Smooth muscle cell of the coronary artery (primary cell): ENCODE measurements around the gene WDR82. TPM values are rescaled to one million over a fixed set of nuclear protein-coding genes. Genes with fewer than 3 reads are reported as not detected.

Experiments used
- total RNA-seq: library from RNA; depleted of rRNA; stranded (reverse); fragments of >200 nt; gene quantifications from 2 replicates; pipeline ENCODE4 v1.2.3, GENCODE V29; 2014; ENCODE audit warnings: low replicate concordance

Gene WDR82, protein sequence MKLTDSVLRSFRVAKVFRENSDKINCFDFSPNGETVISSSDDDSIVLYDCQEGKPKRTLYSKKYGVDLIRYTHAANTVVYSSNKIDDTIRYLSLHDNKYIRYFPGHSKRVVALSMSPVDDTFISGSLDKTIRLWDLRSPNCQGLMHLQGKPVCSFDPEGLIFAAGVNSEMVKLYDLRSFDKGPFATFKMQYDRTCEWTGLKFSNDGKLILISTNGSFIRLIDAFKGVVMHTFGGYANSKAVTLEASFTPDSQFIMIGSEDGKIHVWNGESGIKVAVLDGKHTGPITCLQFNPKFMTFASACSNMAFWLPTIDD
- 53.6 and 73.3 TPM in 2 replicates for total RNA-seq

DNA sequence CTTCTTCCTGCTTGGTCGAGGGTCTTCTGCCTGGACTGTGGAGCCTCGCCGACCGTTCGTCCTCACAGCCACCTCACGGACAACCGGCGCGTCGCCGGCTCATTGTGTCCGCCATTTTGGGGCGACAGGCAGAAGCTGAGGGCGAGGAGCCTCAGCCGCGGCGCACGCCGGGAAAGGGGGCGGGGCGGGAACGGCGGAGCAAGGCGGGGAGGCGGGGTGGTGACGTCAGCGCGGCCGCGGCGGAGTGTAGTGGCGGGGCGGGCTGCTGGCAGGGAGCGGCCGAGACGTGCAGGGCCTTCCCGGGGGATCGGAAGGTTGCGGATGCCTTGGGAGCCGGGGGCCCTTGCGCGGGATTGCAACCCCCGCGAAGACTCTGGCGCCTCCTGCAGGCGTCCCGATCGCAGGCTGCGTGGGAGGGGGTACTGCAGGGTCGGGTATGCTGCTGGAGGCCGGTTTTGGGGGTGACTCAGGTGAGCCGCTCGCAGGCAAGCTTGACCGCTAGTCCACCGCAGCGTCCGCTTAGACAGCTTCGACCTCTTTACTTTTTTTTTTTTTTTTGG, at the start of gene WDR82:
WDR82 (minus strand) TSS at position 140 of the 560 bp plus-strand sequence. CDS start 288 bp downstream, outside the sequence.

DNA sequence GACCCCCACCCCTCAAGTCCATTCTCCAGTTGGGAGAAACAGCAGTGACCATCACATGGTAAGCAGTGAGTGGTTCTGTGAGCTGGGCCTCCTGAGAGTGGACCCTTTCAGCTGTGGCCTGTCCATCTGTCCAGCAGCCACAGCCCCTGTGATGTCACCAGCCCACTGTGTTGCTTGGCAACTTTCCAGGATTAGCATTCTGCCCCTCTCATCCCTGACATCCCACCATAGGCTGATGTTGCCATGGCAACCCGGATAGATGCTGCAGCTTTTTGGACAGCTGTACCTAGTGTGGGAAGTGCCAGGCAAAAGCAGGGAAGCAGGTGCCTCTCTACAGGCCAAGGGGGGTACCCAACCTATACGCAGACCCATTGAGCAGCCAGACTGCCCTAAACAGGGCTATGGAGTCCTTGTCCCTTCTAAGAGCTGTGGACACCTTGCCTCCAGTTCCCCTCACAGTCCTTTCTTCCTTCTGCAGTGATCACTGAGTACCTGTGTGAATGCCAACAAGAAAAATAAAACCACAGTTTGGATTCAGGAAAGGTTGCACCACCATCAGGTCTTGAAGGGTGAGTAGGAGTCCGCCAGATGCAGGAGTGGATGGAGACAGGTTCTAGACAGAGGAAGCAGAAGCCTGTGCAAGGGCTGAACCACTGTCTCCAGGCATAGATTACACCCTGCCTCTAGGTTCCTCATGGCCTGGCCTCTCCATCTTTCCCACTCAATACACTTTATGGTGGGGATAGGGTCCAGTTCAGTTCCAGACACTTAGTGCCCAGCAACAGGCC, 37.7 kb upstream of the WDR82 start, which contains the start of gene DNAH1:
DNAH1 (plus strand) TSS at position 343 of the 788 bp plus-strand sequence. CDS start 6,124 bp downstream, outside the sequence.

DNA sequence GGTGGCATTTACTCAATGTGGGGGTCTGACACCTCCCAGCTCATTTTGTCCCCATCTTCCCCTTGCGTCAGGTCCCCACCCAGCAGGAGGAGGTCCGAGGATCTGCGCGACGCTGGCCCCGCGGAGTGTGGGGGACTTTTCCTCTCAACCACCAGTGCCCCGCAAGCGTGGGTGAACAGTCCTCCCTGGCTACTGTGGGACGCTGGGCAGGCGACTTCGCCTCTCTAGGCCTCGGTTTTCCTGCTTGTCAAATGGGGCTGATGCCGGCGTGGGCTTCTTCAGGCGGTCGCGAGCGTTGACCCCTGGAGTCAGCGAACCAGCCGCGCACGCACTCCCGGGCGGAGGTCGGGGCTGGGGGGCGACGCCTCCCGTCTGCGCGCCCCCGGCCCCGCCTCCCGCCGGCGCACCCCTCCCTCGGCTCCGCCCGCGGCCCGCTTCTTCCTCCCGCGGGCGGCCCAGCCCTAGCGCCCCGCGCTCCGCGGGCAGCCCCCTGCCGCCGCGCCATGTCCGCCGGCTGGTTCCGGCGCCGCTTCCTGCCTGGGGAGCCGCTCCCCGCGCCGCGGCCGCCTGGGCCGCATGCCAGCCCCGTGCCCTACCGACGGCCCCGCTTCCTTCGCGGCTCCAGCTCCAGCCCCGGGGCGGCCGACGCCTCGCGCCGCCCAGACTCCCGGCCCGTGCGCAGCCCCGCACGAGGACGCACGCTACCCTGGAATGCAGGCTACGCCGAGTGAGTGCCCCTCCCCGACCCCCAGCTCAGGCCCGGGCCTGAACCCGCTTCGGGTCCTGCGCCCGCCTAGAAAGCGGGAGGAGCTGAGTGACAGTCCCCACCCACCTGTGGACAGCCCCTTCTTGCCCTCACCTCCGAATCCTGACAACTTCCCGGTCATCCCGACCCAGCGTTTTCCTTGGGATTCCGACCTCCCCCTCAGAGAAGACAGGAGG, 32.9 kb downstream of the WDR82 start, which contains the start of gene PPM1M:
PPM1M (plus strand) TSS at position 438 of the 942 bp plus-strand sequence; CDS start at position 504, 66 bp downstream.

DNA sequence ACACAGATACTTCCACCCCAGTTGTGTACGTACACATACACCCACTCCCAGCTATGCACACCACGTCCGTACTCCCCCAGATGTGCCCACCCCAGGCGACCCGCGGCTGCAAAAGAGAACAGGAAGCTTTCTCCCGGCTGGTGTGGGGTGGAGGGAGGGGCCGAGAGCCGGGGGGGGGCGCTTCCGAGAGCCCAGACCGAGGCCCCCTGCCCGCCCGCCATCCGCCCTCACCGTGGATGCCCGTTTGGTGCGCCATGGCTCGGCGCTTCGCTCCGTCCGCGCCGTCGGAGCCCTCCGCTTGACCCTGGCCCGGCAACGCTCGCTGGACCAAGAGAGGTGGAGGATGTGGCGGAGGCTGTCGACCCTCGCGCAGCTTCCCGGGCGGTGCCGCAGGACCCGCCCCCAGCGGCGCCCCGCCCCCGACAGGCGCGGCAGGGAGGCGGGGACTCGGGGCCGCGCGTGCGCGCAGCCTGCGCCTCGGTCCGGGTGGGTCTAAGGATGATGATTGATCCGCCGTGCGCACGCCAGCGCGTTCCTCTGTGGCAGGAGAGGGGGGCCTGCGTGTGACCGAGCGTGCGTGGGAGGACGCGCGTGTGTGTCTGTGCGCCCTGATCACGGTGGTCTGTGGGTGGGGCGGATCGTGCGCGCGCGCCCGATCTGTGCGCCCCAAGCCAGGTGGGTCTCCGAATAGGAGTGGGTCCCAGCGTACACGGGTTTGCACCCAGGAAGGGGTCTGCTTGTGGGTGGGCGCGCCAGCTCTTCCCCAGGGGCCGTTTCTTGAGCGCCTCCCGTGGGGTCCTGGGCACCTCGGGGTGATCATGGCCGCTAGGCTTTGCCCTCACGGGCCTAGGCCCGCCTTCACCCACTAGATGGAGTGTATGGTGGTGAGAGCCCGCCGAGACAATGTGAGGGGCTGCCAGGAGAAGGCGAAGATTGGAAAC, 39.4 kb downstream of the WDR82 start, which contains the start of gene TWF2:
TWF2 (minus strand) TSS at position 398 of the 941 bp plus-strand sequence; CDS start at position 256, 142 bp downstream.

DNA sequence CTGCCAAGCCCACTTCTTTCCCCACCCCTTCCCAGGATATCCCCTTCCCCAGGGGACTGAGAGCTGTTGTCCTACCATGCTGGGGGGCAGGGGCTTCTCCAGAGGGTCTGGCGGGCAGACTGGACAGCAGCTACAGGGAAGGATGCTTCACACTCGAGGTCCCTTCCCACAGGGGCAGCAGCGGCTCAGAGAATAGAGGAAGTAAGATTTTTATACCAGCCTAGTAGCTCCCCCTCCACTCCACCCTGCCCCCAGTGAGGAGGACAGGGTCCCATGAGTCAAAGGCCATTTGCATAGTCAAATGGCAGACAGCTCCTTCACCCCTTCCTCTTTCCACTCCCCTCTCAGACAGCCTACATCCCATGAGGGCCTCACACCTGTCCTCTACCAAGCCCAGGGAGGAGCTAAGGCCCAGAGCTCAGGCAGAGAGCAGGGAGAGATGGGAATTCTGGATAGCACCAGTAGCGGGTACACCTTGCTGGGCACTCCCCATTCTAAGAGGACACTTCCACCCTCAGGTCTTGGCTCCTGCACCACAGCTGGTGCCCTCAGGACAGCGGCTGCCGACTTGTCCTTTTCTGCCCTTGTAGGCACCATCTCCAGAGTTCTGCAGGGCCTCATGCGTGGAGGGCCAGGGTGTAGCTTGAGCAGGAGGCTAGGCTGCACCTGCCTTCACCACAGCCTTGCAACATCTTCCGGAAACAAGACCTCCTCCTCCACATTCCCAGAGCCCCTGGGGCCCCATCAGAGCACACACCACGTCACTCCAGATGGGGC, 52.8 kb downstream of the WDR82 start, which contains the start of gene TLR9:
TLR9 (minus strand) TSS at position 194 of the 777 bp plus-strand sequence; CDS start at position 78, 116 bp downstream.

Other genes with a start within 250 kb of the WDR82 start
- 3.0 and 8.2 TPM in 2 replicates for gene DUSP7, start 222.1 kb downstream of the WDR82 start, total RNA-seq
- gene POC1A, start 124.2 kb downstream of the WDR82 start, total RNA-seq, result 2.3 and 6.0 TPM in 2 replicates
- 15.8 and 34.0 TPM in 2 replicates for gene ALAS1, start 80.5 kb downstream of the WDR82 start, total RNA-seq
- gene TLR9, start 53.0 kb downstream of the WDR82 start, total RNA-seq, result under 0.01 TPM in 1 of 2 replicates, not detected in the other
- 59.2 and 139 TPM in 2 replicates for gene TWF2, start 39.5 kb downstream of the WDR82 start, total RNA-seq
- 13.2 and 26.1 TPM in 2 replicates for gene PPM1M, start 32.9 kb downstream of the WDR82 start, total RNA-seq
- gene GLYCTK, start 9.2 kb upstream of the WDR82 start, total RNA-seq, result 6.4 and 12.0 TPM in 2 replicates
- gene DNAH1, start 37.7 kb upstream of the WDR82 start, total RNA-seq, result 1.7 and 8.3 TPM in 2 replicates
- gene BAP1, start 131.4 kb upstream of the WDR82 start, total RNA-seq, result 45.3 and 69.2 TPM in 2 replicates
- 1.3 and 1.9 TPM in 2 replicates for gene PHF7, start 132.0 kb upstream of the WDR82 start, total RNA-seq
- 0.90 TPM in 1 of 2 replicates, not detected in the other for gene SEMA3G, start 166.5 kb upstream of the WDR82 start, total RNA-seq
- 2.5 and 19.8 TPM in 2 replicates for gene TNNC1, start 175.4 kb upstream of the WDR82 start, total RNA-seq
- gene NISCH, start 177.0 kb upstream of the WDR82 start, total RNA-seq, result 54.9 and 72.7 TPM in 2 replicates
- gene STAB1, start 216.7 kb upstream of the WDR82 start, total RNA-seq, result 0.15 and 3.4 TPM in 2 replicates